CD14-positive monocyte (primary cell): ENCODE results near the gene PLEKHM2. TPM values are rescaled to one million over a fixed set of nuclear protein-coding genes. Genes with fewer than 3 reads are reported as not detected.
"Not testable (repeated sequence)": the region's sequence is repeated elsewhere in the genome, so short reads cannot be mapped to it uniquely, and the experiment has no call there.

ENCODE experiments used
- DNase-seq, 3 donors: peaks; one replicate each; pipeline ENCODE4 v3.0.0-alpha.2; 2011 to 2022
- H2AFZ ChIP-seq: 2 replicates; pipeline ENCODE4 v1.6.0; 2012; ENCODE audit warnings: mild to moderate bottlenecking, low read depth, low read length, inconsistent platforms; ENCODE audit not compliant: insufficient read depth, poor library complexity, severe bottlenecking
- H3K27ac ChIP-seq, 2 donors: 1 replicate in 1 of 2; 2 replicates in 1 of 2; pipeline ENCODE4 v1.5.1; 2012 to 2013; ENCODE audit warnings: low read length in 2 of 2, control low read depth in 1 of 2, inconsistent platforms in 1 of 2, low read depth in 1 of 2, mild to moderate bottlenecking in 1 of 2
- H3K27me3 ChIP-seq, 2 donors: one replicate each; pipeline versions ENCODE4 v1.6.0 to v1.6.1; 2011 to 2013; ENCODE audit warnings: low read length in 2 of 2; ENCODE audit not compliant: control insufficient read depth in 2 of 2, insufficient read depth in 2 of 2
- H3K36me3 ChIP-seq, 2 donors: replicated peaks in 1 of 2; 1 replicate in 1 of 2; 2 replicates in 1 of 2; pipeline versions ENCODE4 v1.5.1 to v1.6.1; 2012 to 2013; ENCODE audit warnings: low read length in 2 of 2, control low read depth in 1 of 2, inconsistent platforms in 1 of 2, mild to moderate bottlenecking in 1 of 2; ENCODE audit not compliant: insufficient read depth in 2 of 2, control insufficient read depth in 1 of 2
- H3K4me1 ChIP-seq, 2 donors: 1 replicate in 1 of 2; 2 replicates in 1 of 2; pipeline versions ENCODE4 v1.5.1 to v1.6.1; 2012 to 2013; ENCODE audit warnings: low read length in 2 of 2, control low read depth in 1 of 2, inconsistent platforms in 1 of 2, mild to moderate bottlenecking in 1 of 2, moderate library complexity in 1 of 2; ENCODE audit not compliant: insufficient read depth in 2 of 2, control insufficient read depth in 1 of 2
- H3K4me2 ChIP-seq: replicated peaks from 2 replicates; pipeline ENCODE3; 2012; ENCODE audit warnings: low read length, moderate library complexity, mild to moderate bottlenecking; ENCODE audit not compliant: poor library complexity, severe bottlenecking; ENCODE audit errors: extremely low read depth
- H3K4me3 ChIP-seq, 3 experiments: fragments of 200-600 bp in 1 of 3; sonication (generic) in 1 of 3; replicated peaks in 1 of 3; 1 replicate in 2 of 3; 2 replicates in 1 of 3; pipeline ENCODE4 v1.5.1; 2011 to 2013; ENCODE audit warnings: low read length in 3 of 3, mild to moderate bottlenecking in 3 of 3, control low read depth in 2 of 3, low read depth in 2 of 3, inconsistent platforms in 1 of 3, moderate library complexity in 1 of 3
- H3K79me2 ChIP-seq: 2 replicates; pipeline ENCODE4 v1.6.0; 2012; ENCODE audit warnings: mild to moderate bottlenecking, control low read depth, inconsistent platforms, low read length, moderate library complexity; ENCODE audit not compliant: insufficient read depth
- H3K9ac ChIP-seq: 2 replicates; pipeline ENCODE4 v1.6.0; 2017; ENCODE audit warnings: low read length, mild to moderate bottlenecking; ENCODE audit not compliant: insufficient read depth, poor library complexity, severe bottlenecking
- H3K9me3 ChIP-seq, 2 donors: replicated peaks in 1 of 2; 1 replicate in 1 of 2; 2 replicates in 1 of 2; pipeline versions ENCODE4 v1.5.1 to v1.6.1; 2012 to 2013; ENCODE audit warnings: low read length in 2 of 2, control low read depth in 1 of 2; ENCODE audit not compliant: control insufficient read depth in 1 of 2, insufficient read depth in 1 of 2
- H4K20me1 ChIP-seq: 2 replicates; pipeline ENCODE4 v1.6.0; 2012; ENCODE audit warnings: mild to moderate bottlenecking, low read length, control low read depth, moderate library complexity; ENCODE audit not compliant: insufficient read depth
- H3K27ac Mint-ChIP-seq, 7 donors: one replicate each; pipeline ENCODE4 v1.8.0; 2020; ENCODE audit warnings: mild to moderate bottlenecking in 7 of 7, mixed read lengths in 7 of 7, moderate library complexity in 6 of 7, inconsistent platforms in 2 of 7
- H3K27me3 Mint-ChIP-seq, 3 donors: one replicate each; pipeline ENCODE4 v1.8.0; 2021 to 2022; ENCODE audit warnings: low read depth in 3 of 3, mild to moderate bottlenecking in 3 of 3, mixed read lengths in 3 of 3, moderate library complexity in 3 of 3, inconsistent platforms in 1 of 3
- H3K36me3 Mint-ChIP-seq, 2 donors: one replicate each; pipeline ENCODE4 v1.8.0; 2020; ENCODE audit warnings: mixed read lengths in 2 of 2, inconsistent platforms in 1 of 2, mild to moderate bottlenecking in 1 of 2
- H3K4me1 Mint-ChIP-seq: one replicate; pipeline ENCODE4 v1.8.0; 2020; ENCODE audit warnings: mild to moderate bottlenecking, mixed read lengths
- H3K4me3 Mint-ChIP-seq, 2 donors: one replicate each; pipeline ENCODE4 v1.8.0; 2020; ENCODE audit warnings: mild to moderate bottlenecking in 2 of 2, mixed read lengths in 2 of 2, moderate library complexity in 1 of 2
- H3K9me3 Mint-ChIP-seq, 7 donors: one replicate each; pipeline ENCODE4 v1.8.0; 2020 to 2022; ENCODE audit warnings: mixed read lengths in 7 of 7, mild to moderate bottlenecking in 6 of 7, moderate library complexity in 6 of 7, inconsistent platforms in 2 of 7
- WGBS: methylation state at CpG from one replicate; pipeline ENCODE4 v1.1.5; 2013; ENCODE audit warnings: missing lambda C conversion rate; ENCODE audit not compliant: insufficient coverage; 5-methylcytosine and 5-hydroxymethylcytosine counted together
- intact Hi-C, 2 donors: fragments of 100-400 bp; cut with micrococcal nuclease; formaldehyde crosslinking; loops; one replicate each; pipeline versions ENCODE4 v1.15.0 to v1.15.1; 2023
- polyA plus RNA-seq, 3 donors: library from polyadenylated mRNA; depleted of rRNA in 1 of 3; unstranded in 2 of 3; stranded (reverse) in 1 of 3; fragments of 300-500 nt in 2 of 3; fragments of >200 nt in 1 of 3; fragmentation: Illumina TruSeq in 2 of 3; gene quantifications; 1 replicate in 2 of 3; 2 replicates in 1 of 3; pipeline ENCODE4 v1.2.3, GENCODE V29; 2012 to 2021
- TF ChIP-seq, protein P1 (sequence below): fragments of 200-600 bp; IDR thresholded peaks from one replicate; pipeline ENCODE4 v1.8.0; 2022; ENCODE audit warnings: antibody characterized with exemption, mild to moderate bottlenecking

Gene PLEKHM2
- polyA plus RNA-seq, 3 donors = 4.0 to 79.3 (median 5.8) TPM

DNA sequence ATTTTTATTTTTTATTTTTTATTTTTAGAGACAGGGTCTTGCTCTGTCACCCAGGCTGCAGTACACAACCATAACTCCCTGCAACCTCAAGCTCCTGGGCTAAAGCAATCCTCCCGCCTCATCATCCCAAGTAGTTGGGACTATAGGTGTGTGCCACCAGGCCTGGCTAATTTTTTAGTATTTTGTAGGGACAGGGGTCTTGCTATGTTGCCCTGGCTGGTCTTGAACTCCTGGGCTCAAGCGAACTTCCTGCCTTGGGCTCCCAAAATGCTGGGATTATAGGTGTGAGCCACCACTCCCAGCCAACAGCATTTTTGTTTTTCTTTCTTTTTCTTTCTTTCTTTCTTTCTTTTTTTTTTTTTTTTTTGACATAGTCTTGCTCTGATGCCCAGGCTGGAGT, 14.1 kb downstream of the PLEKHM2 start:
- peaks cover 14 to 43% of the 10 kb centered on the region in 2 donors for H3K36me3 Mint-ChIP-seq
- H3K27me3 Mint-ChIP-seq = peaks cover 0 to 4% (median 1%) of the 10 kb centered on the region in 3 donors
- Histone ChIP-seq H3K27ac (peak overlapping the region in 1 of 2 donors; percentile 87), H3K79me2 (peaks cover 90% of the 10 kb centered on the region), H2AFZ (no peak overlapping the region), H3K4me3 (no peak overlapping the region), H3K27me3 (no peaks in the 10 kb centered on the region), H3K4me1 (peaks cover 22 to 27% of the 10 kb centered on the region in 2 donors), H3K9me3 (no peaks in the 10 kb centered on the region), H3K9ac (no peak overlapping the region), H3K36me3 (peaks cover 6 to 9% of the 10 kb centered on the region in 2 donors), H3K4me2 (no peak overlapping the region), H4K20me1 (peaks cover 93% of the 10 kb centered on the region)
- TF ChIP-seq, protein P1, sequence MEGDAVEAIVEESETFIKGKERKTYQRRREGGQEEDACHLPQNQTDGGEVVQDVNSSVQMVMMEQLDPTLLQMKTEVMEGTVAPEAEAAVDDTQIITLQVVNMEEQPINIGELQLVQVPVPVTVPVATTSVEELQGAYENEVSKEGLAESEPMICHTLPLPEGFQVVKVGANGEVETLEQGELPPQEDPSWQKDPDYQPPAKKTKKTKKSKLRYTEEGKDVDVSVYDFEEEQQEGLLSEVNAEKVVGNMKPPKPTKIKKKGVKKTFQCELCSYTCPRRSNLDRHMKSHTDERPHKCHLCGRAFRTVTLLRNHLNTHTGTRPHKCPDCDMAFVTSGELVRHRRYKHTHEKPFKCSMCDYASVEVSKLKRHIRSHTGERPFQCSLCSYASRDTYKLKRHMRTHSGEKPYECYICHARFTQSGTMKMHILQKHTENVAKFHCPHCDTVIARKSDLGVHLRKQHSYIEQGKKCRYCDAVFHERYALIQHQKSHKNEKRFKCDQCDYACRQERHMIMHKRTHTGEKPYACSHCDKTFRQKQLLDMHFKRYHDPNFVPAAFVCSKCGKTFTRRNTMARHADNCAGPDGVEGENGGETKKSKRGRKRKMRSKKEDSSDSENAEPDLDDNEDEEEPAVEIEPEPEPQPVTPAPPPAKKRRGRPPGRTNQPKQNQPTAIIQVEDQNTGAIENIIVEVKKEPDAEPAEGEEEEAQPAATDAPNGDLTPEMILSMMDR = no peak
- H3K27ac Mint-ChIP-seq = peak overlapping the region in 1 of 7 donors; percentile 20
- no peak for DNase-seq
- no CpG with 5 or more reads among the region's 2 CpGs for WGBS
- no peak overlapping the region for H3K4me3 Mint-ChIP-seq
- intact Hi-C loops = no loop called here
- H3K9me3 Mint-ChIP-seq = peaks cover 0 to 2% (median 0%) of the 10 kb centered on the region in 7 donors
- peaks cover 30% of the 10 kb centered on the region for H3K4me1 Mint-ChIP-seq

- H2AFZ ChIP-seq, H3K9me3 ChIP-seq, H3K9ac ChIP-seq, H3K4me3 ChIP-seq, H3K27ac ChIP-seq, DNase-seq, intact Hi-C loops, H3K9me3 Mint-ChIP-seq, H3K27me3 Mint-ChIP-seq, H3K27ac Mint-ChIP-seq, H3K36me3 ChIP-seq, H3K27me3 ChIP-seq, H3K4me3 Mint-ChIP-seq, H3K4me2 ChIP-seq: not testable (repeated sequence)
- H3K79me2 ChIP-seq = peaks cover 90% of the 10 kb centered on the region
- H3K36me3 Mint-ChIP-seq = peaks cover 15 to 35% of the 10 kb centered on the region in 2 donors
- H3K4me1 Mint-ChIP-seq = peaks cover 37% of the 10 kb centered on the region
- peaks cover 93% of the 10 kb centered on the region for H4K20me1 ChIP-seq
- WGBS = no CpG with 5 or more reads among the region's 4 CpGs
- H3K4me1 ChIP-seq = peaks cover 22 to 27% of the 10 kb centered on the region in 2 donors
These were observed 15.2 kb downstream of the PLEKHM2 start for GRCh38 chr1:15699321-15699720.
